Muscle of arm (tissue), 12 donors: ENCODE measurements around the gene PILRB. TPM values are rescaled to one million over a fixed set of nuclear protein-coding genes. Genes with fewer than 3 reads are reported as not detected.

ENCODE experiments used
- DNase-seq: peaks from one replicate; pipeline ENCODE4 v3.0.0-alpha.2; 2013
- polyA plus RNA-seq, 12 donors: library from polyadenylated mRNA; unstranded; fragments of 120-200 nt; gene quantifications; one replicate each; pipeline ENCODE4 v1.2.1, GENCODE V29; 2013; ENCODE audit not compliant: insufficient read length in 12 of 12

Gene PILRB
- polyA plus RNA-seq, 12 donors: 9.9 to 55.1 (median 19.1) TPM; not detected in 1

GRCh38 chr7:100401811-100402210 is 43.9 kb downstream of the PILRB start:
- no peak for DNase-seq

- no peak for DNase-seq
Observed at GRCh38 chr7:100402241-100402640, 44.3 kb downstream of the PILRB start.

GRCh38 chr7:100406767-100407166 is 48.9 kb downstream of the PILRB start:
- no peak for DNase-seq

GRCh38 chr7:100407285-100408180 is 49.6 kb downstream of the PILRB start:
- DNase-seq: peak; percentile 69

- no peak for DNase-seq
Observed at GRCh38 chr7:100411101-100411500, 53.2 kb downstream of the PILRB start.

- no peak for DNase-seq
Observed at GRCh38 chr7:100413346-100413745, 55.4 kb downstream of the PILRB start.

GRCh38 chr7:100413889-100414288 is 56.0 kb downstream of the PILRB start:
- DNase-seq: no peak

- no peak for DNase-seq
Observed at GRCh38 chr7:100415448-100415847, 57.5 kb downstream of the PILRB start.

Other genes starting within 250 kb of the PILRB start
- gene TAF6, start 238.8 kb upstream of the PILRB start, polyA plus RNA-seq: 10 to 100 TPM in 11 of 12 donors, not detected in 1; 30.6 to 46.7 (median 35.1) TPM
- gene CNPY4, start 238.5 kb upstream of the PILRB start, polyA plus RNA-seq: 10 to 100 TPM in 11 of 12 donors, not detected in 1; 28.6 to 50.9 (median 38.8) TPM
- gene MBLAC1, start 231.2 kb upstream of the PILRB start, polyA plus RNA-seq: 1 to 10 TPM in 3 of 12 donors, under 1 TPM in 7, not detected in 2; 0.37 to 1.8 (median 0.76) TPM
- 100 to 1,000 TPM in 1 of 12 donors, 10 to 100 TPM in 10, not detected in 1; 51.2 to 100 (median 59.3) TPM for gene LAMTOR4, start 209.2 kb upstream of the PILRB start, polyA plus RNA-seq
- 10 to 100 TPM in 5 of 12 donors, 1 to 10 TPM in 6, not detected in 1; 7.1 to 20.3 (median 9.6) TPM for gene TRAPPC14, start 199.4 kb upstream of the PILRB start, polyA plus RNA-seq
- 10 to 100 TPM in 7 of 12 donors, 1 to 10 TPM in 4, not detected in 1; 8.0 to 23.3 (median 10.7) TPM for gene GAL3ST4, start 189.5 kb upstream of the PILRB start, polyA plus RNA-seq
- gene GPC2, start 180.7 kb upstream of the PILRB start, polyA plus RNA-seq: 10 to 100 TPM in 1 of 12 donors, 1 to 10 TPM in 10, not detected in 1; 4.0 to 13.7 (median 6.0) TPM
- gene STAG3, start 180.2 kb upstream of the PILRB start, polyA plus RNA-seq: 10 to 100 TPM in 9 of 12 donors, 1 to 10 TPM in 2, not detected in 1; 7.3 to 36.0 (median 18.6) TPM
- 10 to 100 TPM in 2 of 12 donors, 1 to 10 TPM in 8, not detected in 2; 1.3 to 12.0 (median 6.4) TPM for gene PVRIG, start 138.2 kb upstream of the PILRB start, polyA plus RNA-seq
- gene SPDYE3, start 50.4 kb upstream of the PILRB start, polyA plus RNA-seq: 1 to 10 TPM in 10 of 12 donors, not detected in 2; 5.4 to 8.7 (median 6.4) TPM
- gene PILRA, start 15.4 kb downstream of the PILRB start, polyA plus RNA-seq: 1 to 10 TPM in 10 of 12 donors, not detected in 2; 1.6 to 9.3 (median 2.5) TPM
- 10 to 100 TPM in 2 of 12 donors, 1 to 10 TPM in 9, not detected in 1; 4.5 to 17.3 (median 6.5) TPM for gene ZCWPW1, start 70.6 kb downstream of the PILRB start, polyA plus RNA-seq
- gene MEPCE, start 71.7 kb downstream of the PILRB start, polyA plus RNA-seq: 10 to 100 TPM in 11 of 12 donors, not detected in 1; 27.0 to 42.9 (median 32.2) TPM
- 10 to 100 TPM in 9 of 12 donors, 1 to 10 TPM in 2, not detected in 1; 9.4 to 27.5 (median 11.9) TPM for gene PPP1R35, start 78.4 kb downstream of the PILRB start, polyA plus RNA-seq
- gene SPACDR, start 106.1 kb downstream of the PILRB start, polyA plus RNA-seq: 1 to 10 TPM in 9 of 12 donors, under 1 TPM in 1, not detected in 2; 0.98 to 2.4 (median 1.4) TPM
- gene TSC22D4, start 121.1 kb downstream of the PILRB start, polyA plus RNA-seq: 10 to 100 TPM in 11 of 12 donors, not detected in 1; 29.0 to 95.6 (median 38.9) TPM
- gene NYAP1, start 125.8 kb downstream of the PILRB start, polyA plus RNA-seq: 1 to 10 TPM in 11 of 12 donors, not detected in 1; 1.1 to 5.7 (median 1.5) TPM
- gene AGFG2, start 181.1 kb downstream of the PILRB start, polyA plus RNA-seq: 10 to 100 TPM in 6 of 12 donors, 1 to 10 TPM in 5, not detected in 1; 7.8 to 16.8 (median 10.1) TPM
- 10 to 100 TPM in 1 of 12 donors, 1 to 10 TPM in 9, not detected in 2; 1.5 to 10.1 (median 2.8) TPM for gene SAP25, start 215.8 kb downstream of the PILRB start, polyA plus RNA-seq
- gene LRCH4, start 228.0 kb downstream of the PILRB start, polyA plus RNA-seq: 10 to 100 TPM in 11 of 12 donors, not detected in 1; 16.7 to 39.5 (median 23.7) TPM
- gene FBXO24, start 228.2 kb downstream of the PILRB start, polyA plus RNA-seq: 1 to 10 TPM in 7 of 12 donors, under 1 TPM in 3, not detected in 2; 0.59 to 2.1 (median 1.1) TPM
- 100 to 1,000 TPM; 170 to 827 (median 228) TPM for gene PCOLCE, start 244.2 kb downstream of the PILRB start, polyA plus RNA-seq